B cell (primary cell): ENCODE measurements around the gene S100A5. TPM values are rescaled to one million over a fixed set of nuclear protein-coding genes. Genes with fewer than 3 reads are reported as not detected.

Source experiments
- ATAC-seq: fragments of 200-7000 bp; cut with Tn5 transposase; one replicate; pipeline ENCODE4 v1.10.0; 2021; ENCODE audit warnings: low read depth, mild to moderate bottlenecking, moderate number of reproducible peaks, moderate library complexity
- CTCF ChIA-PET: fragments of 350-600 bp; sonication (Branson Sonifier 250); formaldehyde crosslinking; loops from one replicate; lab custom pipeline; 2021; ENCODE audit warnings: antibody characterized with exemption, inconsistent platforms; lab: Charles Lee
- POLR2A ChIA-PET: fragments of 350-600 bp; sonication (Branson Sonifier 250); formaldehyde crosslinking; loops from one replicate; lab custom pipeline; 2021; ENCODE audit warnings: antibody characterized with exemption; lab: Charles Lee
- DNase-seq: peaks from one replicate; pipeline ENCODE4 v3.0.0; 2013
- H2AFZ ChIP-seq: 2 replicates; pipeline ENCODE4 v1.6.1; 2012; ENCODE audit warnings: mild to moderate bottlenecking, low read depth, low read length; ENCODE audit not compliant: insufficient read depth, poor library complexity, severe bottlenecking
- H3K27ac ChIP-seq, 2 donors: 1 replicate in 1 of 2; 2 replicates in 1 of 2; pipeline ENCODE4 v1.5.1; 2012 to 2013; ENCODE audit warnings: low read length in 2 of 2, mild to moderate bottlenecking in 2 of 2, moderate library complexity in 1 of 2
- H3K27me3 ChIP-seq, 4 experiments: fragments of 200-600 bp in 1 of 4; sonication (generic) in 1 of 4; replicated peaks in 1 of 4; 1 replicate in 2 of 4; 2 replicates in 2 of 4; pipeline versions ENCODE4 v1.6.1 to v1.7.0; 2013 to 2016; ENCODE audit warnings: low read length in 3 of 4, mild to moderate bottlenecking in 2 of 4, mixed read lengths in 1 of 4, moderate library complexity in 1 of 4; ENCODE audit not compliant: insufficient read depth in 4 of 4, control insufficient read depth in 3 of 4; ENCODE audit errors: control extremely low read depth in 1 of 4
- H3K36me3 ChIP-seq, 2 experiments: replicated peaks in 1 of 2; 1 replicate in 1 of 2; 2 replicates in 1 of 2; pipeline versions ENCODE4 v1.6.1 to v1.7.1; 2013; ENCODE audit warnings: low read length in 1 of 2; ENCODE audit not compliant: insufficient read depth in 2 of 2, control insufficient read depth in 1 of 2; ENCODE audit errors: control extremely low read depth in 1 of 2, extremely low read depth in 1 of 2
- H3K4me1 ChIP-seq, 2 donors: fragments of 200-600 bp in 1 of 2; sonication (generic) in 1 of 2; 1 replicate in 1 of 2; 2 replicates in 1 of 2; pipeline versions ENCODE4 v1.5.1 to v1.6.1; 2013 to 2017; ENCODE audit warnings: low read length in 2 of 2; ENCODE audit not compliant: control insufficient read depth in 2 of 2, insufficient read depth in 2 of 2
- H3K4me2 ChIP-seq: replicated peaks from 2 replicates; pipeline ENCODE3; 2012; ENCODE audit warnings: mild to moderate bottlenecking, low read depth, low read length; ENCODE audit not compliant: poor library complexity, severe bottlenecking
- H3K4me3 ChIP-seq, 5 experiments: fragments of 200-600 bp in 1 of 5; sonication (generic) in 1 of 5; 1 replicate in 3 of 5; 2 replicates in 2 of 5; pipeline versions ENCODE4 v1.5.1 to v1.7.0; 2011 to 2016; ENCODE audit warnings: low read length in 4 of 5, mild to moderate bottlenecking in 4 of 5, low read depth in 2 of 5, control low read depth in 1 of 5, moderate library complexity in 1 of 5; ENCODE audit not compliant: insufficient read depth in 1 of 5; ENCODE audit errors: control extremely low read depth in 1 of 5, extremely low read depth in 1 of 5
- H3K79me2 ChIP-seq: fragments of 200-600 bp; sonication (generic); one replicate; pipeline ENCODE4 v1.6.0; 2016; ENCODE audit warnings: low read length; ENCODE audit not compliant: control insufficient read depth, insufficient read depth
- H3K9ac ChIP-seq: fragments of 200-600 bp; sonication (generic); 2 replicates; pipeline ENCODE4 v1.6.1; 2017; ENCODE audit warnings: mild to moderate bottlenecking, low read length, moderate library complexity
- H3K9me3 ChIP-seq, 3 donors: one replicate each; pipeline versions ENCODE4 v1.6.1 to v1.7.1; 2013; ENCODE audit warnings: low read length in 2 of 3; ENCODE audit not compliant: control insufficient read depth in 2 of 3, insufficient read depth in 1 of 3; ENCODE audit errors: control extremely low read depth in 1 of 3
- H4K20me1 ChIP-seq: 2 replicates; pipeline ENCODE4 v1.6.0; 2012; ENCODE audit warnings: mild to moderate bottlenecking, low read length; ENCODE audit not compliant: insufficient read depth, control insufficient read depth, poor library complexity, severe bottlenecking
- H3K27ac Mint-ChIP-seq: one replicate; pipeline ENCODE4 v1.8.0; 2021; ENCODE audit warnings: mixed read lengths
- H3K27me3 Mint-ChIP-seq: one replicate; pipeline ENCODE4 v1.8.0; 2021; ENCODE audit warnings: mixed read lengths
- H3K4me1 Mint-ChIP-seq: one replicate; pipeline ENCODE4 v1.8.0; 2021; ENCODE audit warnings: mixed read lengths
- H3K4me3 Mint-ChIP-seq: one replicate; pipeline ENCODE4 v1.8.0; 2021; ENCODE audit warnings: mixed read lengths
- H3K9me3 Mint-ChIP-seq: one replicate; pipeline ENCODE4 v1.8.0; 2022; ENCODE audit warnings: mixed read lengths; ENCODE audit not compliant: insufficient read depth
- EZH2 ChIP-seq: IDR thresholded peaks from 2 replicates; pipeline ENCODE4 v1.6.1; 2012; ENCODE audit warnings: borderline replicate concordance, low read depth, mild to moderate bottlenecking, moderate library complexity, low read length; ENCODE audit not compliant: insufficient read depth, poor library complexity, severe bottlenecking
- WGBS: methylation state at CpG from one replicate; pipeline ENCODE4 v1.1.5; 2013; ENCODE audit warnings: missing lambda C conversion rate; ENCODE audit not compliant: insufficient coverage; 5-methylcytosine and 5-hydroxymethylcytosine counted together
- intact Hi-C: fragments of 100-400 bp; cut with micrococcal nuclease; formaldehyde crosslinking; loops from one replicate; pipeline ENCODE4 v1.10.0; 2022
- polyA plus RNA-seq: library from polyadenylated mRNA; depleted of rRNA; stranded (reverse); fragments of >200 nt; gene quantifications from 2 replicates; pipeline ENCODE4 v1.2.3, GENCODE V29; 2012
- total RNA-seq, 2 donors: library from RNA; stranded (reverse); fragments of 120-200 nt in 1 of 2; gene quantifications; 1 replicate in 1 of 2; 2 replicates in 1 of 2; pipeline versions ENCODE4 v1.2.3 to v1.2.4, GENCODE V29; 2013 to 2022
- TF ChIP-seq, protein P1 (sequence below): fragments of 200-600 bp; IDR thresholded peaks from one replicate; pipeline ENCODE4 v1.8.0; 2022; ENCODE audit warnings: antibody characterized with exemption, mild to moderate bottlenecking

The S100A5 gene
- total and polyA plus RNA-seq, 2 donors (not counting 1 experiment from before 2014, with no cell fraction given), result 0.64 TPM; not detected in 1

DNA sequence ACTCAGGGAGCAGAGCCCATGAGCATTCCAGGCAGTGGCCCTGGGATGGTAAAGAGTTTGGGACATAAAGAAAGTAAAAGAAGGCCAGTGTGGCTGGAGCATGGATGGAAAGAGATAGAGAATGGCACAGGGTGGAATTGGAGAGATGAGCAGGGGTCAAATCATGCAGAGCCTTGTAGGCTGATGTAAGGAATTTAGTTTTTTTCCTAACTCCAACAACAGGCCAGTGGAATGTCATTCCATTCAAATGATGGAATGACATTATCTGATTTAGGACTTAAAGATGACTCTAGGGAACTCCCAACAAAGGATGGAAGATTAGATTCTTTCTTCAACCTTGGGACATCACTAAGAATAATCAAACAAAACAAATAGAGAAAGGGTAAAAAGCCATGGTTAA lies 37.8 kb upstream of the S100A5 start:
- POLR2A ChIA-PET, result no interaction called here
- Histone ChIP-seq H2AFZ (no peak overlapping the region), H3K4me3 (no peak overlapping the region), H3K4me1 (peaks cover 0 to 5% of the 10 kb centered on the region in 2 donors), H3K4me2 (no peak overlapping the region), H3K36me3 (no peaks in the 10 kb centered on the region), H3K27ac (no peak overlapping the region), H3K9ac (no peak overlapping the region), H3K27me3 (peaks cover 0 to 4% (median 1%) of the 10 kb centered on the region in 4 experiments), H4K20me1 (no peaks in the 10 kb centered on the region), H3K9me3 (no peaks in the 10 kb centered on the region), H3K79me2 (no peaks in the 10 kb centered on the region)
- Mint-ChIP-seq H3K27me3 (peaks cover 14% of the 10 kb centered on the region), H3K27ac (no peak overlapping the region), H3K9me3 (no peaks in the 10 kb centered on the region), H3K4me1 (peaks cover 3% of the 10 kb centered on the region), H3K4me3 (no peak overlapping the region)
- CTCF ChIA-PET, result interaction anchor here (1.4 to 2.6 kb wide), 3 partner anchors 10 to 68 kb away, joined by 3 to 11 read pairs (median 10); no protein-coding TSS in a partner anchor
- no peak for DNase-seq
- TF ChIP-seq, protein P1, sequence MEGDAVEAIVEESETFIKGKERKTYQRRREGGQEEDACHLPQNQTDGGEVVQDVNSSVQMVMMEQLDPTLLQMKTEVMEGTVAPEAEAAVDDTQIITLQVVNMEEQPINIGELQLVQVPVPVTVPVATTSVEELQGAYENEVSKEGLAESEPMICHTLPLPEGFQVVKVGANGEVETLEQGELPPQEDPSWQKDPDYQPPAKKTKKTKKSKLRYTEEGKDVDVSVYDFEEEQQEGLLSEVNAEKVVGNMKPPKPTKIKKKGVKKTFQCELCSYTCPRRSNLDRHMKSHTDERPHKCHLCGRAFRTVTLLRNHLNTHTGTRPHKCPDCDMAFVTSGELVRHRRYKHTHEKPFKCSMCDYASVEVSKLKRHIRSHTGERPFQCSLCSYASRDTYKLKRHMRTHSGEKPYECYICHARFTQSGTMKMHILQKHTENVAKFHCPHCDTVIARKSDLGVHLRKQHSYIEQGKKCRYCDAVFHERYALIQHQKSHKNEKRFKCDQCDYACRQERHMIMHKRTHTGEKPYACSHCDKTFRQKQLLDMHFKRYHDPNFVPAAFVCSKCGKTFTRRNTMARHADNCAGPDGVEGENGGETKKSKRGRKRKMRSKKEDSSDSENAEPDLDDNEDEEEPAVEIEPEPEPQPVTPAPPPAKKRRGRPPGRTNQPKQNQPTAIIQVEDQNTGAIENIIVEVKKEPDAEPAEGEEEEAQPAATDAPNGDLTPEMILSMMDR, result no peak
- TF ChIP-seq EZH2, result no peak
- ATAC-seq, result no peak
- intact Hi-C loops, result no loop called here

DNA sequence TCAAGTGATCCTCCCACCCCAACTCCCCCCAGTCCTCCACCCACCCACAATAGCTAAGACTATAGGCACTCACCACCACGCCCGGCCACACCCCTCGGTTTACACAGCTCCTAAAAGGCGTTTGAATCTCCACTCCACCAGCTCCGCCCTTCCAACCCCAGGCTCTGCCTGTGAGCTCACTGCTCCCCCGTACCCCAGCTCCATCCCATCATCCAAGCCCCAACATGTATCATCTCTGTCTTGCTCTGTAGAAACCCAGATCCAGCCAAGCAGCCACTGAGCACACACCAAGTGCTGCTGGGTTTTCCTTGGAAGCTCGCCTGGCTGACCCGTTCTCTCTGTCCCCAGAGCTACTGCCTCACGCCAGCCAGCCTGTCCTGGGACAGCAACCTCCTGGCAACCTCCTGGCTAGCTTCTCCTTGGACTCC lies 36.9 kb upstream of the S100A5 start:
- ChIA-PET POLR2A (no interaction called here), CTCF (interaction anchor here (0.5 to 2.6 kb wide), 7 partner anchors 9 to 102 kb away, joined by 3 to 11 read pairs (median 4); partner anchors contain the start of gene CHTOP)
- H3K9ac ChIP-seq, result no peak overlapping the region
- no peak overlapping the region for H3K4me2 ChIP-seq
- no peaks in the 10 kb centered on the region for H3K79me2 ChIP-seq
- no peak overlapping the region for H3K27ac Mint-ChIP-seq
- DNase-seq, result no peak
- H3K4me3 Mint-ChIP-seq, result no peak overlapping the region
- H3K4me3 ChIP-seq, result no peak overlapping the region
- no peak for ATAC-seq
- H3K4me1 ChIP-seq, result peaks cover 2 to 10% of the 10 kb centered on the region in 2 donors
- peaks cover 14% of the 10 kb centered on the region for H3K27me3 Mint-ChIP-seq
- no peaks in the 10 kb centered on the region for H3K9me3 Mint-ChIP-seq
- H3K9me3 ChIP-seq, result no peaks in the 10 kb centered on the region
- no peak overlapping the region for H3K27ac ChIP-seq
- peaks cover 0 to 4% (median 1%) of the 10 kb centered on the region in 4 experiments for H3K27me3 ChIP-seq
- 81% methylated on average over 9 of the region's 9 CpGs for WGBS
- no peaks in the 10 kb centered on the region for H4K20me1 ChIP-seq
- intact Hi-C loops, result no loop called here
- peak overlapping the region; percentile 46 for H2AFZ ChIP-seq
- H3K4me1 Mint-ChIP-seq, result peaks cover 10% of the 10 kb centered on the region
- H3K36me3 ChIP-seq, result no peaks in the 10 kb centered on the region
- TF ChIP-seq, protein P1, result no peak
- no peak for TF ChIP-seq EZH2
